ENCODE results near the gene SETBP1. TPM values are rescaled to one million over a fixed set of nuclear protein-coding genes. Genes with fewer than 3 reads are reported as not detected.

The SETBP1 gene
- total and polyA plus RNA-seq, 9 of the 15 experiments (the other 6 are each of a cell fraction or from before 2014, with no cell fraction given): under 0.01 to 0.13 (median 0.04) TPM

DNA sequence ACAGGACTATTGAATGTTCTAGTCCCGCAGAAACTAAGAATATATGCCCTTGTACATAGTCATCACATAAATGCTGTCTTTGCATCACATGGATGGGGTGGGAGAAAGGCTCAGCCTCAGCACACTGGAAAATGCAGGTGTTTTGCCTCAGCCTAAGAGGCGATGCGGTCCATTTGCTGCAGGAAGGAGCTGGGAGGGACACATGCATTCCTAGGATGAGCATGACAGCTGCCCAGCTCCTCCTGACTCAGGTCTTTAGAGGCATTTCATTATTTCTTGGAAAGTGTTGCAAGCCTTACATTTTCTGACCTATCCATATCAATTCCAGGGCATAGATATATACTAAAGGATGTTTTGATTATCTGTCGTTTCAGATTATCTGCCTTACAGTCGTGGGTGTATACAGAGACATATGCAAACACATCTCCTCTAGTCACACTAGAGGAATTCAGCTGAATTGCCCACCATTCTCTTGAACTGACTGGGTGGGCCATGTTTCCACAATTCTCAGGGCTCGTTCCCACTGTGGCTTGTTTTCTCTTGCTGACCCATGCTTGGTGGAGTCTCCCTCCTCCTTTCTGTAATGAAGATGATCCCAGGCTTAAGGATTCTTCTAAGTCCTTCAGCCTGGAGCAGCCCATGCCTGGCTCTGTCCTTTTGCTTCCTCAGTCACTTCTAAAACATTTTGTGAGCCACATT lies 156.9 kb downstream of the SETBP1 start:
- H3K9me3 ChIP-seq (replicated peaks; ENCODE audit: control insufficient read depth, insufficient read depth, low read depth, low read length): no peaks in the 10 kb centered on the region
- H3K4me3 ChIP-seq: no peak overlapping the region
- ChIA-PET CTCF (ENCODE audit: low intra/inter-chr PET ratio) (no interaction called here), POLR2A (no interaction called here)
- no peaks in the 10 kb centered on the region for H3K27me3 ChIP-seq (ENCODE audit: control insufficient read depth in 2 of 2, insufficient read depth in 2 of 2, low read length in 2 of 2)
- no peaks in the 10 kb centered on the region for H3K79me2 ChIP-seq (ENCODE audit: control insufficient read depth, insufficient read depth, low read length)
- FAIRE-seq: no peak
- ATAC-seq: no peak
- in situ Hi-C loops (cut with MboI): no loop called here
- H3K36me3 ChIP-seq (ENCODE audit: control insufficient read depth, insufficient read depth, low read length): no peaks in the 10 kb centered on the region
- peak overlapping the region; percentile 9; the same call in 1 of the 2 replicates for H2AFZ ChIP-seq (ENCODE audit: low read depth, low read length)
- H3K4me1 ChIP-seq (replicated peaks in 1 of 2; ENCODE audit: control insufficient read depth in 2 of 2, insufficient read depth in 2 of 2, low read length in 2 of 2): peaks cover 0 to 6% of the 10 kb centered on the region in 2 experiments; a peak in 2 of 5 replicates
- no peak for DNase-seq (ENCODE audit: extremely low read depth in 1 of 4, low spot score in 3 of 4)
- intact Hi-C loops (cut with micrococcal nuclease): no loop called here
- H3K9me1 ChIP-seq (ENCODE audit: control insufficient read depth, insufficient read depth, low read length): no peaks in the 10 kb centered on the region
- H3K4me2 ChIP-seq (ENCODE audit: insufficient read depth, low read length): no peak overlapping the region
- H3K27ac ChIP-seq (ENCODE audit: extremely low read depth, low read depth, low read length): no peak overlapping the region
- 24% methylated on average over 2 of the region's 6 CpGs for WGBS (ENCODE audit: insufficient coverage, low coverage, missing lambda C conversion rate)
- H3K9ac ChIP-seq (ENCODE audit: insufficient read depth in 1 of 2, low read depth in 2 of 2, low read length in 2 of 2): no peak overlapping the region
- H4K20me1 ChIP-seq (replicated peaks; ENCODE audit: control insufficient read depth, insufficient read depth, low read length): no peaks in the 10 kb centered on the region
- BruUV-seq (replicated peaks): no TSS peak
- no peak for TF ChIP-seq ZNF354B (CRISPR knock-in tag; IDR thresholded peaks at IDR 0.05)
- TF ChIP-seq HMG20A (CRISPR knock-in tag; conservative IDR thresholded peaks at IDR 0.05): no peak
- TF ChIP-seq ZBTB8A (IDR thresholded peaks at IDR 0.05; ENCODE audit: partially characterized antibody): no peak
- TF ChIP-seq SIX5 (IDR thresholded peaks at IDR 0.05; ENCODE audit: borderline replicate concordance in 1 of 2, insufficient read depth in 1 of 2, low read depth in 1 of 2, low read length in 2 of 2): no peak
- TF ChIP-seq ATF1 (CRISPR knock-in tag; IDR thresholded peaks at IDR 0.05): no peak
- TF ChIP-seq ATF1 (tag; IDR thresholded peaks at IDR 0.05): no peak
- TF ChIP-seq ZFP30 (CRISPR knock-in tag; IDR thresholded peaks at IDR 0.05; ENCODE audit: borderline replicate concordance): no peak
- no peak for TF ChIP-seq POLR3A (IDR thresholded peaks at IDR 0.05; ENCODE audit: borderline replicate concordance, extremely low read depth, insufficient read depth, insufficient read length)
- TF ChIP-seq, protein P1, sequence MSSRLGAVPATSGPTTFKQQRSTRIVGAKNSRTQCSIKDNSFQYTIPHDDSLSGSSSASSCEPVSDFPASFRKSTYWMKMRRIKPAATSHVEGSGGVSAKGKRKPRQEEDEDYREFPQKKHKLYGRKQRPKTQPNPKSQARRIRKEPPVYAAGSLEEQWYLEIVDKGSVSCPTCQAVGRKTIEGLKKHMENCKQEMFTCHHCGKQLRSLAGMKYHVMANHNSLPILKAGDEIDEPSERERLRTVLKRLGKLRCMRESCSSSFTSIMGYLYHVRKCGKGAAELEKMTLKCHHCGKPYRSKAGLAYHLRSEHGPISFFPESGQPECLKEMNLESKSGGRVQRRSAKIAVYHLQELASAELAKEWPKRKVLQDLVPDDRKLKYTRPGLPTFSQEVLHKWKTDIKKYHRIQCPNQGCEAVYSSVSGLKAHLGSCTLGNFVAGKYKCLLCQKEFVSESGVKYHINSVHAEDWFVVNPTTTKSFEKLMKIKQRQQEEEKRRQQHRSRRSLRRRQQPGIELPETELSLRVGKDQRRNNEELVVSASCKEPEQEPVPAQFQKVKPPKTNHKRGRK (tag; IDR thresholded peaks at IDR 0.05): no peak
- TF ChIP-seq, protein P2, sequence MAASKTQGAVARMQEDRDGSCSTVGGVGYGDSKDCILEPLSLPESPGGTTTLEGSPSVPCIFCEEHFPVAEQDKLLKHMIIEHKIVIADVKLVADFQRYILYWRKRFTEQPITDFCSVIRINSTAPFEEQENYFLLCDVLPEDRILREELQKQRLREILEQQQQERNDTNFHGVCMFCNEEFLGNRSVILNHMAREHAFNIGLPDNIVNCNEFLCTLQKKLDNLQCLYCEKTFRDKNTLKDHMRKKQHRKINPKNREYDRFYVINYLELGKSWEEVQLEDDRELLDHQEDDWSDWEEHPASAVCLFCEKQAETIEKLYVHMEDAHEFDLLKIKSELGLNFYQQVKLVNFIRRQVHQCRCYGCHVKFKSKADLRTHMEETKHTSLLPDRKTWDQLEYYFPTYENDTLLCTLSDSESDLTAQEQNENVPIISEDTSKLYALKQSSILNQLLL (CRISPR knock-in tag; IDR thresholded peaks at IDR 0.05; ENCODE audit: borderline replicate concordance): no peak
- no peak for TF ChIP-seq ZFPM2 (CRISPR knock-in tag; IDR thresholded peaks at IDR 0.05)
- no peak for TF ChIP-seq ZNF780A (CRISPR knock-in tag; IDR thresholded peaks at IDR 0.05)
- TF ChIP-seq ZNF124 (CRISPR knock-in tag; IDR thresholded peaks at IDR 0.05): no peak
- TF ChIP-seq, protein P3, sequence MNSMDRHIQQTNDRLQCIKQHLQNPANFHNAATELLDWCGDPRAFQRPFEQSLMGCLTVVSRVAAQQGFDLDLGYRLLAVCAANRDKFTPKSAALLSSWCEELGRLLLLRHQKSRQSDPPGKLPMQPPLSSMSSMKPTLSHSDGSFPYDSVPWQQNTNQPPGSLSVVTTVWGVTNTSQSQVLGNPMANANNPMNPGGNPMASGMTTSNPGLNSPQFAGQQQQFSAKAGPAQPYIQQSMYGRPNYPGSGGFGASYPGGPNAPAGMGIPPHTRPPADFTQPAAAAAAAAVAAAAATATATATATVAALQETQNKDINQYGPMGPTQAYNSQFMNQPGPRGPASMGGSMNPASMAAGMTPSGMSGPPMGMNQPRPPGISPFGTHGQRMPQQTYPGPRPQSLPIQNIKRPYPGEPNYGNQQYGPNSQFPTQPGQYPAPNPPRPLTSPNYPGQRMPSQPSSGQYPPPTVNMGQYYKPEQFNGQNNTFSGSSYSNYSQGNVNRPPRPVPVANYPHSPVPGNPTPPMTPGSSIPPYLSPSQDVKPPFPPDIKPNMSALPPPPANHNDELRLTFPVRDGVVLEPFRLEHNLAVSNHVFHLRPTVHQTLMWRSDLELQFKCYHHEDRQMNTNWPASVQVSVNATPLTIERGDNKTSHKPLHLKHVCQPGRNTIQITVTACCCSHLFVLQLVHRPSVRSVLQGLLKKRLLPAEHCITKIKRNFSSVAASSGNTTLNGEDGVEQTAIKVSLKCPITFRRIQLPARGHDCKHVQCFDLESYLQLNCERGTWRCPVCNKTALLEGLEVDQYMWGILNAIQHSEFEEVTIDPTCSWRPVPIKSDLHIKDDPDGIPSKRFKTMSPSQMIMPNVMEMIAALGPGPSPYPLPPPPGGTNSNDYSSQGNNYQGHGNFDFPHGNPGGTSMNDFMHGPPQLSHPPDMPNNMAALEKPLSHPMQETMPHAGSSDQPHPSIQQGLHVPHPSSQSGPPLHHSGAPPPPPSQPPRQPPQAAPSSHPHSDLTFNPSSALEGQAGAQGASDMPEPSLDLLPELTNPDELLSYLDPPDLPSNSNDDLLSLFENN (IDR thresholded peaks at IDR 0.05; ENCODE audit: low read depth in 2 of 2, low read length in 2 of 2): no peak
- TF ChIP-seq PURB (CRISPR knock-in tag; IDR thresholded peaks at IDR 0.05; ENCODE audit: low read depth): no peak
- no peak for TF ChIP-seq NFXL1 (CRISPR knock-in tag; IDR thresholded peaks at IDR 0.05)
- TF ChIP-seq MED1 (CRISPR knock-in tag; IDR thresholded peaks at IDR 0.05; ENCODE audit: borderline replicate concordance): no peak
